ENCODE data around the gene MAPK8IP2. TPM values are rescaled to one million over a fixed set of nuclear protein-coding genes. Genes with fewer than 3 reads are reported as not detected.

Gene MAPK8IP2
- total RNA-seq: under 0.01 TPM in 2 replicates

GRCh38 chr22:50600538-50600937, at the start of gene MAPK8IP2:
MAPK8IP2 (plus strand) TSS chr22:50600793; CDS start chr22:50600819, 26 bp downstream.

DNA sequence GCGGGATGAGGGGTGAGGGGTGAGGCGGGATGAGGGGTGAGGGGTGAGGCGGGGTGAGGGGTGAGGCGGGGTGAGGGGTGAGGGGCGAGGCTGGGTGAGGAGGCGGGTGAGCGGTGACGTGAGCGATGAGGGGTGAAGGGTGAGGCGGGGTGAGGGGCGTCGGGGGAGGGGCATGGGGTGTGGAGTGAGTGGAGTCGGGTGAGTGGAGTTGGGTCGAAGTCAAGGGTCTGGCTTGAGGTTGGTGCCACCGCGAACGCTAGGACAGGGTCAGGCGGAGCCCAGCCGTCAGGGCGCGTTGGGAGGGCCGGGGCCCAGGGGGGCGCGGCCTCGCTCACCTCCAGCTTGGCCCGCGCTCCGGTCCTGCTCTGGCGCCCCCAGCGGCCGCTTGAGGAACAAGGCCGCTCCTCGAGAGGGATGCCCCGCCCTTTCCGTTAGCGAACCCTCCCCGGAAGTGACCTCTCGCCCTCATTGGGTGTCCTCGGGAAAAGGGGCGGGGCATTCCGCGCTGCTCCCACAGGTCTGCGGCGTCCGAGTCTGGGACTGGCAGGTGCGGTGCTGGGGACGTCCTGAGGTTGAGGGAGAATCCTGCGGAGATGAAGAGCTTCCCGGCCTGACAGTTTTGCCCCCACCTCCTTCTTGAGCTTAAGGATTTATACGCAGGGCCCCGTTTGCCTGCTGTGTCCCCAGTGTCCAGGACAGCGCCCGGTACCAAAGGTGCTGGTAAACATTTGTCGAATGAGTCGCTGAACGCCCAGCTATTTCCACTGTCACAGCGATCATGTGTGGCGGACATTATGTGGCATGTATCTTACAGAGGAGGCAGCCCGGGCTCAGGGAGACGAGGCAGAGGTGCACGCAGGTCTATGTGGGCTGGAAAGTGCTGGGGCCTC, 37.8 kb upstream of the MAPK8IP2 start, which contains the start of gene SYCE3:
SYCE3 (minus strand) TSS at position 397 of the 890 bp plus-strand sequence. CDS start 6,514 bp downstream, outside the sequence.

DNA sequence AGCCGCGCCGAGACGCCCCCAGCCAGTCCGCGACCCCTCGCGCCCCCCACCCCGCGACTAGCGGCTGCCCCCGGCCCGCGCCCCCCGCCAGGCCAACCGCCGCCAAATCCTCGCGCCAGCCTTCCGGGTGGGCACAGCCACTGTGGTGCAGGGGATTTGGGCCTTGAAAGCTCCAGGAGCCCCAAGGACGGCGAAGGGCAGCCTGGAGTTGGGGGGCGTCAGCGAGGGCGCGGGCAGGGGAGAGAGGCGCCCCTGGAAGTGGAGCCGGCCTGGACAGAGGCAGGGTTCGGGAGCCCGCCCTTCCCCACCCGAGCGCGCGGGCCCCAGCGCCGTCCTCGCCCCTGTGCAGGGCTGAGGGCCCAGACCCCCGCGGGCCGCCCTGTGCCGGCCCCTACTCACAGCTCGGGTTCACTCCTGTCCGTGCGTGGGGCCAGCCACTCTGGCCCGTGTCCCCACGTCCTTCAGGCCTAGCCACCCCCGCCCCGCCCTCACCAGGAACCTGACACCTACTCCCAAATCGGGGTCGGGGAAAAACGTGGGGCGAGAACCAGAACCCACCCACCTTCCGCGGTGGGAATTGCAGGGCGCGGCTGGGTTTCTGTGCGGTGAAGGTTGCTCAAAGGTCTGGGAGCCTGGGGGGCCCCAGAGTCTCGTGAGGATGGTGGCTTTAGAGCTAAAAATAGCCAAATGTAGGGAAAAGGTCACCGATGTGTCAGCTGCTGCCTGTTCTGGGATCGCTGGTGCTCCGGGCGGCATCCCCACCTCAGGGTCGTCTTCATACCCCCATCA, 22.4 kb upstream of the MAPK8IP2 start, which contains the start of gene CPT1B:
CPT1B (minus strand) TSS at position 441 of the 789 bp plus-strand sequence. CDS start 512 bp downstream, outside the sequence.

GRCh38 chr22:50582493-50583293, 17.9 kb upstream of the MAPK8IP2 start, which contains the start of gene CHKB:
CHKB (minus strand) TSS chr22:50582849; CDS start chr22:50582781, 68 bp downstream.

GRCh38 chr22:50627642-50628542, 27.3 kb downstream of the MAPK8IP2 start, which contains the start of gene ARSA:
ARSA (minus strand) TSS chr22:50628152; CDS start chr22:50627779, 373 bp downstream.

Other genes with a start within 250 kb of the MAPK8IP2 start
- 58.5 and 60.5 TPM in 2 replicates for gene SBF1, start 125.8 kb upstream of the MAPK8IP2 start, total RNA-seq
- gene ADM2, start 119.2 kb upstream of the MAPK8IP2 start, total RNA-seq: 6.9 and 20.2 TPM in 2 replicates
- not detected in 2 replicates for gene MIOX, start 113.9 kb upstream of the MAPK8IP2 start, total RNA-seq
- gene LMF2, start 93.1 kb upstream of the MAPK8IP2 start, total RNA-seq: 106 and 126 TPM in 2 replicates
- 62.6 and 65.2 TPM in 2 replicates for gene NCAPH2, start 92.6 kb upstream of the MAPK8IP2 start, total RNA-seq
- 0.58 and 1.4 TPM in 2 replicates for gene SCO2, start 75.2 kb upstream of the MAPK8IP2 start, total RNA-seq
- gene TYMP, start 70.8 kb upstream of the MAPK8IP2 start, total RNA-seq: 29.1 and 40.1 TPM in 2 replicates
- not detected in 2 replicates for gene KLHDC7B, start 54.9 kb upstream of the MAPK8IP2 start, total RNA-seq
- gene SYCE3, start 37.9 kb upstream of the MAPK8IP2 start, total RNA-seq: not detected in 2 replicates
- 0.18 TPM in 1 of 2 replicates, not detected in the other for gene CPT1B, start 22.4 kb upstream of the MAPK8IP2 start, total RNA-seq
- 20.2 and 30.6 TPM in 2 replicates for gene CHKB, start 17.9 kb upstream of the MAPK8IP2 start, total RNA-seq
- gene ARSA, start 27.4 kb downstream of the MAPK8IP2 start, total RNA-seq: 29.4 and 41.8 TPM in 2 replicates
- gene SHANK3, start 72.0 kb downstream of the MAPK8IP2 start, total RNA-seq: 0.89 and 1.2 TPM in 2 replicates
- not detected in 2 replicates for gene ACR, start 137.4 kb downstream of the MAPK8IP2 start, total RNA-seq
- gene RABL2B, start 182.8 kb downstream of the MAPK8IP2 start, total RNA-seq: 11.9 and 19.6 TPM in 2 replicates

All from myometrial cell (primary cell).